Measurements from ENCODE around the gene KCNQ2.

DNA sequence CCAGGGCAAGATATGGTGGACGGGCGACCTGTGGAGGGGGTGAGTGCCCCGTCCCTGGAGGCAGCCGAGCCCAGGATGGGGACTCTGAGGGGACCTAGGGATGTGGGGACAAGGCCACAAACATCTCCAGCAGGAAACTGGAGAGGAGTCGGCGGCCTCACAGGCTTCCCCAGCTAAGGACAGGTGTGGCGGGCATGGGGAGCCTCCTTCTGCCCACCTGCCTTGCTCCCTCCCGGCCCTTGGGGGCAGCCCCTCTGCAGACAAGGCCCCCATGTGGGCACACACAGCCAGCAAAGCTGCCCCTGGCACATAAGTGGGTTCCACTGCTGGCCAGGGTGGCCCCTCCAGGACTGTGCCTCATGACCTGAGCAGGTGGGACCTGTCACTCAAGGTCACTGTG, 115.9 kb downstream of the KCNQ2 start:
- TF ChIP-seq EZH2phosphoT487 (IDR thresholded peaks at IDR 0.05; ENCODE audit: low read depth) (no peak), CTCF (IDR thresholded peaks at IDR 0.05; ENCODE audit: low read depth, low read length) (no peak)

All from OCI-LY3 (cell line).